Left colon (tissue), 2 donors: ENCODE results near the gene SPACA5. TPM values are rescaled to one million over a fixed set of nuclear protein-coding genes. Genes with fewer than 3 reads are reported as not detected.
"Not testable (repeated sequence)": the region's sequence is repeated elsewhere in the genome, so short reads cannot be mapped to it uniquely, and the experiment has no call there.

ENCODE experiments used
- ATAC-seq: fragments of 200-7000 bp; cut with Tn5 transposase; one replicate; pipeline ENCODE4 v1.9.1; 2020; ENCODE audit warnings: mild to moderate bottlenecking, moderate library complexity
- DNase-seq, 2 donors: peaks; one replicate each; pipeline ENCODE4 v3.0.0-alpha.2; 2020
- intact Hi-C, 2 donors: fragments of 100-400 bp; cut with DNase I in 1 of 2; cut with micrococcal nuclease in 1 of 2; formaldehyde crosslinking; loops; one replicate each; pipeline versions ENCODE4 v1.11.2 to v1.14.0; 2022; cut with DNase I, micrococcal nuclease
- long read RNA-seq: library from polyadenylated mRNA; unstranded; transcript quantifications from one replicate; pipeline ENCODE4 v2.0.0, GENCODE V29; 2021
- total RNA-seq, 2 donors: library from RNA; stranded (reverse); fragmentation: NEBNext Ultra II Directional; extraction: Animal tissue kit (Norgen Biotek cat#: 25700); gene quantifications; one replicate each; pipeline ENCODE4 v1.2.1, GENCODE V29; 2021
- donor health status: DM: no; HTN: no; CAD: no.
- donor health status: DM: yes; HTN: yes; CAD: no.

SPACA5 gene
- total RNA-seq, result not detected
- long read RNA-seq, result 0 reads

GRCh38 chrX:48006688-48007087 is at the start of gene SPACA5:
Gene SPACA5 (plus strand): TSS chrX:48006988. CDS start chrX:48007803, 815 bp downstream.
- DNase-seq, ATAC-seq, intact Hi-C loops: not testable (repeated sequence)

- DNase-seq, intact Hi-C loops, ATAC-seq: not testable (repeated sequence)
Measured at GRCh38 chrX:47958206-47958605, 48.6 kb upstream of the SPACA5 start.

GRCh38 chrX:47958761-47959342 is 47.9 kb upstream of the SPACA5 start:
- intact Hi-C loops, result no loop called here
- peak; percentile 56 for ATAC-seq
- no peak for DNase-seq

GRCh38 chrX:47960406-47960805 is 46.4 kb upstream of the SPACA5 start:
- intact Hi-C loops, result no loop called here
- ATAC-seq (no peak), DNase-seq (no peak)

DNA sequence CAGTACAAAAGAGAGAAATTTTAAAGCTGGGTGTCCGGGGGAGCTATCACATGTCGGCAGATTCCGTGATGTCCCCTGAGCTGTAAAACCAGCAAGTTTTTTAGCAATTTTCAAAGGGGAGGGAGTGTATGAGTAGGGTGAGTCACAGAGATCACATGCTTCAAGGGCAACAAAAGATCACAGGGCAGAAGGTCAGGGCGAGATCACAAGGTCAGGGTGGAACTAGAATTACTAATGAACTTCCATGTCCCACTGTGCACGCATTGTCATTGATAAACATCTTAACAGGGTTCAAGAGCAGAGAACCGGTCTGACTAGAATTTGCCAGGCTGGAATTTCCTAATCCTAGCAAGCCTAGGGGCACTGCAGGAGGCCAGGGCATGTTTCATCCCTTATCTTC is 45.0 kb upstream of the SPACA5 start:
- DNase-seq, ATAC-seq, intact Hi-C loops: not testable (repeated sequence)

- DNase-seq, ATAC-seq, intact Hi-C loops: not testable (repeated sequence)
Measured at GRCh38 chrX:47965526-47965925, 41.3 kb upstream of the SPACA5 start.

- intact Hi-C loops, result no loop called here
- DNase-seq (no peak), ATAC-seq (no peak)
Measured at GRCh38 chrX:47973235-47973634, 33.6 kb upstream of the SPACA5 start.

GRCh38 chrX:47976254-47977151 is 30.3 kb upstream of the SPACA5 start:
- ATAC-seq, result no peak

GRCh38 chrX:47991263-47992094 is 15.3 kb upstream of the SPACA5 start:
- intact Hi-C loops, result no loop called here

More at GRCh38 chrX:47976254-47977151, 30.3 kb upstream of the SPACA5 start:
- DNase-seq, result no peak
- intact Hi-C loops, result no loop called here

GRCh38 chrX:47992095-47992380 is 14.8 kb upstream of the SPACA5 start:
- intact Hi-C loops, result no loop called here
- ATAC-seq, result no peak

More at GRCh38 chrX:47991263-47992094, 15.3 kb upstream of the SPACA5 start:
- DNase-seq (no peak), ATAC-seq (no peak)

DNA sequence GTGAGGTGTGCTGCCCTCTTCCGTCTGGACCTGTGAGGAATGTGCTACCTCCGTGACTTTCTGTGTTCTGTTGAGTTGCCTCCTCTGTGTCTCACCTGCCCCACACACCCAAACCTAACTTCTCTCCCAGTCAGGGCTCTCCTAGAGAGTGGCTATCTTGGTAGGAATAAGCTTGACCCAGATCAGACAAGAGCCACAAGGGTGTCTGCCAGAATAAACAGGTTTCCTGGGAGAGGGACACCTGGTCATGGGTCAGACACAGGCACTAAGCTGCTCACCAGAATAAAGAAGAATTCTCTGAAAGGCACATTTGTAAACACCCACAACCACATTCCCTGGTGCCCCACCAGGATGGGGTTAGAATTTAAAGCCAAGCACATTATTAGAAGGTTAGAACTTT is 14.1 kb upstream of the SPACA5 start:
- no peak for ATAC-seq
- intact Hi-C loops, result no loop called here
- DNase-seq, result no peak

More at GRCh38 chrX:47992095-47992380, 14.8 kb upstream of the SPACA5 start:
- DNase-seq, result no peak

DNA sequence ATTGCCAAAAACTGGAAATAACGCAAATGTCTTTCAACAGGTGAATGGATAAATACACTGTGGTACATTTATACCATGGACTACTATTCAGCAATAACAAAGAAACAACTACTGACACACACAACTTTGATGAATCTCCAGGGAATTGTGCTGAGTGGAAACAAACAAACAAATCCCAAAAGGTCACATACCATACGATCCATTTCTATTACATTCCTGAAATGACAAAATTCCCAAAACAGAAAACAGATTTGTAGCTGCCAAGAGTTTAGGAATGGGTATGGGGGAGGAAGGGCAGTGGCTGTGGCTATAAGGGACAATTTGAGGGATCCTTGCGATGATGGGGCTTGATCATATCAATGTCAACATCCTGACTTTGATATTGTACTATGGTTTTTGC is 5.5 kb upstream of the SPACA5 start:
- DNase-seq (no peak), ATAC-seq (no peak)
- intact Hi-C loops, result no loop called here

- DNase-seq (no peak), ATAC-seq (no peak)
- intact Hi-C loops, result no loop called here
Measured at GRCh38 chrX:48002319-48002718, 4.5 kb upstream of the SPACA5 start.

- no peak for DNase-seq
- ATAC-seq, result no peak
- intact Hi-C loops, result no loop called here
Measured at GRCh38 chrX:48002929-48003328, 3.9 kb upstream of the SPACA5 start.

- intact Hi-C loops, result no loop called here
- DNase-seq (peak in 1 of 2 donors; percentile 30), ATAC-seq (peak; percentile 20)
Measured at GRCh38 chrX:48003367-48003757, 3.4 kb upstream of the SPACA5 start.

GRCh38 chrX:48003758-48004457 is 2.9 kb upstream of the SPACA5 start, which contains the start of gene ZNF182:
Gene ZNF182 (minus strand): TSS chrX:48003989. CDS start chrX:48002609, 1,380 bp downstream.
- DNase-seq, result peak; percentile 90 to 93
- intact Hi-C loops, result no loop called here
- ATAC-seq, result peak; percentile 95

DNA sequence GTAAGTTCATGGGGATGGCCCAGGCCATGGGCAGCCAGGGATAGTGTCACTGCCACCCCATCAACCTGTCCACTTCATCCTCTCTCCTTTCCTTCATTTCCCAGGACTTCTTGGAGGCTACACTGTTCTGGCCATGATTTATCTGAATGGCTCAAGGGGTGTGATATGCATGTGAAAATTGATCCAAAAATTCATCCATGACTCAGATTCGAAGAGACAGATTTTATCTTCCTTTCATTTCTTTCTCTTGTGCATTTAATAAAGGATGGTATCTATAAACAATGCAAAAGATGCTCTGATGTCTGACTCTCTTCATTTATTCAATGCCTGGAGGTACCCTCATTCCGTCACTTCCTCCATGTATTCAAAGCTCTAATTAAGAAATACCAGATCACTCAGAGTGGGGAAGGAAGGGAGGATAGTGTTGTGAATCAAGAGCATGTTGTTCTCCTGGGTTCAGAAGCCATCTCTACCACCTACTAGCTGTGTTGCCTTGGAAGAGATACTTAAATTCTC is 2.7 kb downstream of the SPACA5 start:
- ATAC-seq, DNase-seq, intact Hi-C loops: not testable (repeated sequence)

DNA sequence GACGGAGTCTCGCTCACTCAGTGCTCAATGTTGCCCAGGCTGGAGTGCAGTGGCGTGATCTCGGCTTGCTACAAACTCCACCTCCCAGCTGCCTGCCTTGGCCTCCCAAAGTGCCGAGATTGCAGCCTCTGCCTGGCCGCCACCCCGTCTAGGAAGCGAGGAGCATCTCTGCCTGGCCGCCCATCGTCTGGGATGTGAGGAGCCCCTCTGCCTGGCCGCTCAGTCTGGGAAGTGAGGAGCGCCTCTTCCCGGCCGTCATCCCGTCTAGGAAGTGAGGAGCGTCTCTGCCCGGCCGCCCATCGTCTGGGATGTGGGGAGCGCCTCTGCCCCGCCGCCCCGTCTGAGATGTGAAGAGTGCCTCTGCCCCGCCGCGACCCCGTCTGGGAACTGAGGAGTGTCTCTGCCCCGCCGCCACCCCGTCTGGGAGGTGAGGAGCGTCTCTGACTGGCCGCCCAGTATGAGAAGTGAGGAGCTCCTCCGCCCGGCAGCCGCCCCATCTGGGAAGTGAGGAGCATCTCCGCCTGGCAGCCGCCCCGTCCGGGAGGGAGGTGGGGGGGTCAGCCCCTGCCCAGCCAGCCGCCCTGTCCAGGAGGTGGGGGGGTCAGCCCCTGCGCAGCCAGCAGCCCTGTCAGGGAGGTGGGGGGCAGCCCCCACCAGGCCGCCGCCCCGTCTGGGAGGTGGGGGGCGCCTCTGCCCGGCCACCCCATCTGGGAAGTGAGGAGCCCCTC is 10.0 kb downstream of the SPACA5 start:
- DNase-seq, ATAC-seq, intact Hi-C loops: not testable (repeated sequence)
